Measurements from ENCODE around the gene WDR74. TPM values are rescaled to one million over a fixed set of nuclear protein-coding genes. Genes with fewer than 3 reads are reported as not detected.

Gene WDR74
- total and polyA plus RNA-seq, 2 of the 13 experiments (the other 11 are each of a cell fraction or from before 2014, with no cell fraction given), result 77.0 to 83.3 TPM

DNA sequence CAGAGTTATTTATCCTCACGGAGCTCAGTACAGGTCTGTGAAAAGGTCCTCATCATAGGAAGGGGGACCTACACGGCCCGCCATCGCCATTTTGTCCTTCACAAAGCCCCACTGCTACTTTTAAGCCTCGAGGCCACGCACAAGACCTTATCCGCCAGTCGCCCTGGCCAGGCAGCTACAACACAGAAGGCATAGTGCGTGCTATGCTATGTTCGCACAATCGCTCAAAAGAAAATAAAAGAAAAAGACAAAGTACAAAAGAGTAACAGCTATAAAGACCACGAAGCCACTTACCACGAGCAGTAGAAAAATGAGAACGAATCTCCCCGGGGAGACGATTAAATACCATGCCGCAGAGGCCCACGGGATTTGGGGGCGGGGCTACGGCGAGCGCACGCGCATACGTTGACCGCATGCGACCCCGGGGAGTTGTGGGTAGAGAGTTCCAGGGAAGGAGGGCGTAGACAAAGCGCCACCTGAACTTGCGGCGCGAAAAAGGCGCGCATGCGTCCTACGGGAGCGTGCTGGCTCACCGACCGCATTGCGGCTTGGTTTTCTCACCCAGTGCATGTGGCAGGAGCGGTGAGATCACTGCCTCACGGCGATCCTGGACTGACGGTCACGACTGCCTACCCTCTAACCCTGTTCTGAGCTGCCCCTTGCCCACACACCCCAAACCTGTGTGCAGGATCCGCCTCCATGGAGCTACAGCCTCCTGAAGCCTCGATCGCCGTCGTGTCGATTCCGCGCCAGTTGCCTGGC is 16.4 kb upstream of the WDR74 start (continued):
- TF ChIP-seq SALL2 (CRISPR knock-in tag; IDR thresholded peaks at IDR 0.05) (peak; percentile 99), TOPORS (CRISPR knock-in tag; IDR thresholded peaks at IDR 0.05) (peak; percentile 89), ELF4 (CRISPR knock-in tag; IDR thresholded peaks at IDR 0.05; ENCODE audit: borderline replicate concordance) (peak; percentile 91), KLF6 (CRISPR knock-in tag; IDR thresholded peaks at IDR 0.05) (peak; percentile 98), ZFY (CRISPR knock-in tag; IDR thresholded peaks at IDR 0.05) (peak; percentile 79), PREB (CRISPR knock-in tag; IDR thresholded peaks at IDR 0.05) (no peak), CCAR2 (optimal IDR thresholded peaks at IDR 0.05; ENCODE audit: low read depth, low read length) (no peak), ZFAT (CRISPR knock-in tag; conservative IDR thresholded peaks at IDR 0.05) (peak; percentile 77; the same call in 1 of the 2 replicates), SP140L (CRISPR knock-in tag; IDR thresholded peaks at IDR 0.05; ENCODE audit: borderline replicate concordance) (peak; percentile 24; the same call in 1 of the 2 replicates), ZNF160 (CRISPR knock-in tag; IDR thresholded peaks at IDR 0.05) (peak; percentile 87; the same call in 1 of the 2 replicates), ZNF713 (CRISPR knock-in tag; IDR thresholded peaks at IDR 0.05) (no peak), HMGA1 (CRISPR knock-in tag; conservative IDR thresholded peaks at IDR 0.05) (no peak), PAF1 (CRISPR knock-in tag; IDR thresholded peaks at IDR 0.05) (no peak), HDAC2 (CRISPR knock-in tag; IDR thresholded peaks at IDR 0.05) (peak; percentile 80), REPIN1 (CRISPR knock-in tag; IDR thresholded peaks at IDR 0.05; ENCODE audit: borderline replicate concordance, low read depth) (peak; percentile 93), AGO2 (optimal IDR thresholded peaks at IDR 0.05; ENCODE audit: low read depth, low read length) (peak; percentile 51)
- TF ChIP-seq, protein P1, sequence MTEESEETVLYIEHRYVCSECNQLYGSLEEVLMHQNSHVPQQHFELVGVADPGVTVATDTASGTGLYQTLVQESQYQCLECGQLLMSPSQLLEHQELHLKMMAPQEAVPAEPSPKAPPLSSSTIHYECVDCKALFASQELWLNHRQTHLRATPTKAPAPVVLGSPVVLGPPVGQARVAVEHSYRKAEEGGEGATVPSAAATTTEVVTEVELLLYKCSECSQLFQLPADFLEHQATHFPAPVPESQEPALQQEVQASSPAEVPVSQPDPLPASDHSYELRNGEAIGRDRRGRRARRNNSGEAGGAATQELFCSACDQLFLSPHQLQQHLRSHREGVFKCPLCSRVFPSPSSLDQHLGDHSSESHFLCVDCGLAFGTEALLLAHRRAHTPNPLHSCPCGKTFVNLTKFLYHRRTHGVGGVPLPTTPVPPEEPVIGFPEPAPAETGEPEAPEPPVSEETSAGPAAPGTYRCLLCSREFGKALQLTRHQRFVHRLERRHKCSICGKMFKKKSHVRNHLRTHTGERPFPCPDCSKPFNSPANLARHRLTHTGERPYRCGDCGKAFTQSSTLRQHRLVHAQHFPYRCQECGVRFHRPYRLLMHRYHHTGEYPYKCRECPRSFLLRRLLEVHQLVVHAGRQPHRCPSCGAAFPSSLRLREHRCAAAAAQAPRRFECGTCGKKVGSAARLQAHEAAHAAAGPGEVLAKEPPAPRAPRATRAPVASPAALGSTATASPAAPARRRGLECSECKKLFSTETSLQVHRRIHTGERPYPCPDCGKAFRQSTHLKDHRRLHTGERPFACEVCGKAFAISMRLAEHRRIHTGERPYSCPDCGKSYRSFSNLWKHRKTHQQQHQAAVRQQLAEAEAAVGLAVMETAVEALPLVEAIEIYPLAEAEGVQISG (CRISPR knock-in tag; IDR thresholded peaks at IDR 0.05), result peak; percentile 90
- TF ChIP-seq, protein P2, sequence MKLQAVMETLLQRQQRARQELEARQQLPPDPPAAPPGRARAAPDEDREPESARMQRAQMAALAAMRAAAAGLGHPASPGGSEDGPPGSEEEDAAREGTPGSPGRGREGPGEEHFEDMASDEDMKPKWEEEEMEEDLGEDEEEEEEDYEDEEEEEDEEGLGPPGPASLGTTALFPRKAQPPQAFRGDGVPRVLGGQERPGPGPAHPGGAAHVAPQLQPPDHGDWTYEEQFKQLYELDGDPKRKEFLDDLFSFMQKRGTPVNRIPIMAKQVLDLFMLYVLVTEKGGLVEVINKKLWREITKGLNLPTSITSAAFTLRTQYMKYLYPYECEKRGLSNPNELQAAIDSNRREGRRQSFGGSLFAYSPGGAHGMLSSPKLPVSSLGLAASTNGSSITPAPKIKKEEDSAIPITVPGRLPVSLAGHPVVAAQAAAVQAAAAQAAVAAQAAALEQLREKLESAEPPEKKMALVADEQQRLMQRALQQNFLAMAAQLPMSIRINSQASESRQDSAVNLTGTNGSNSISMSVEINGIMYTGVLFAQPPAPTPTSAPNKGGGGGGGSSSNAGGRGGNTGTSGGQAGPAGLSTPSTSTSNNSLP (IDR thresholded peaks at IDR 0.05; ENCODE audit: low read depth, low read length), result 0 out of 2 replicates have a peak, but pooled peaks have one; percentile 26
- TF ChIP-seq, protein P3, sequence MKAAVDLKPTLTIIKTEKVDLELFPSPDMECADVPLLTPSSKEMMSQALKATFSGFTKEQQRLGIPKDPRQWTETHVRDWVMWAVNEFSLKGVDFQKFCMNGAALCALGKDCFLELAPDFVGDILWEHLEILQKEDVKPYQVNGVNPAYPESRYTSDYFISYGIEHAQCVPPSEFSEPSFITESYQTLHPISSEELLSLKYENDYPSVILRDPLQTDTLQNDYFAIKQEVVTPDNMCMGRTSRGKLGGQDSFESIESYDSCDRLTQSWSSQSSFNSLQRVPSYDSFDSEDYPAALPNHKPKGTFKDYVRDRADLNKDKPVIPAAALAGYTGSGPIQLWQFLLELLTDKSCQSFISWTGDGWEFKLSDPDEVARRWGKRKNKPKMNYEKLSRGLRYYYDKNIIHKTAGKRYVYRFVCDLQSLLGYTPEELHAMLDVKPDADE (CRISPR knock-in tag; IDR thresholded peaks at IDR 0.05), result peak; percentile 89; the same call in 1 of the 2 replicates
- TF ChIP-seq, protein P4, sequence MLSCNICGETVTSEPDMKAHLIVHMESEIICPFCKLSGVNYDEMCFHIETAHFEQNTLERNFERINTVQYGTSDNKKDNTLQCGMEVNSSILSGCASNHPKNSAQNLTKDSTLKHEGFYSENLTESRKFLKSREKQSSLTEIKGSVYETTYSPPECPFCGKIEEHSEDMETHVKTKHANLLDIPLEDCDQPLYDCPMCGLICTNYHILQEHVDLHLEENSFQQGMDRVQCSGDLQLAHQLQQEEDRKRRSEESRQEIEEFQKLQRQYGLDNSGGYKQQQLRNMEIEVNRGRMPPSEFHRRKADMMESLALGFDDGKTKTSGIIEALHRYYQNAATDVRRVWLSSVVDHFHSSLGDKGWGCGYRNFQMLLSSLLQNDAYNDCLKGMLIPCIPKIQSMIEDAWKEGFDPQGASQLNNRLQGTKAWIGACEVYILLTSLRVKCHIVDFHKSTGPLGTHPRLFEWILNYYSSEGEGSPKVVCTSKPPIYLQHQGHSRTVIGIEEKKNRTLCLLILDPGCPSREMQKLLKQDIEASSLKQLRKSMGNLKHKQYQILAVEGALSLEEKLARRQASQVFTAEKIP (CRISPR knock-in tag; IDR thresholded peaks at IDR 0.05; ENCODE audit: borderline replicate concordance), result no peak
- TF ChIP-seq, protein P5, sequence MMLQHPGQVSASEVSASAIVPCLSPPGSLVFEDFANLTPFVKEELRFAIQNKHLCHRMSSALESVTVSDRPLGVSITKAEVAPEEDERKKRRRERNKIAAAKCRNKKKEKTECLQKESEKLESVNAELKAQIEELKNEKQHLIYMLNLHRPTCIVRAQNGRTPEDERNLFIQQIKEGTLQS (CRISPR knock-in tag; IDR thresholded peaks at IDR 0.05), result peak; percentile 67

Measured in HepG2 (cell line).